Ascending aorta (tissue), 2 donors: ENCODE data around the gene INO80D. TPM values are rescaled to one million over a fixed set of nuclear protein-coding genes. Genes with fewer than 3 reads are reported as not detected.
"Not testable (repeated sequence)": the region's sequence is repeated elsewhere in the genome, so short reads cannot be mapped to it uniquely, and the experiment has no call there.

Experiments
- DNase-seq, 2 donors: peaks; one replicate each; pipeline ENCODE4 v3.0.0-alpha.2; 2019; ENCODE audit warnings: low spot score in 2 of 2
- H3K27ac ChIP-seq, 2 donors: fragments of 200-600 bp; sonication (generic); one replicate each; pipeline ENCODE4 v1.5.1; 2016 to 2017; ENCODE audit warnings: mild to moderate bottlenecking in 1 of 2
- H3K27me3 ChIP-seq: fragments of 200-600 bp; sonication (generic); one replicate; pipeline ENCODE4 v1.5.1; 2017
- H3K36me3 ChIP-seq, 2 donors: fragments of 200-600 bp; sonication (generic); one replicate each; pipeline ENCODE4 v1.5.1; 2016
- H3K4me1 ChIP-seq, 2 donors: fragments of 200-600 bp; sonication (generic); one replicate each; pipeline ENCODE4 v1.5.1; 2016 to 2017; ENCODE audit warnings: mild to moderate bottlenecking in 1 of 2
- H3K4me3 ChIP-seq, 2 donors: fragments of 200-600 bp; sonication (generic); one replicate each; pipeline ENCODE4 v1.5.1; 2016 to 2017; ENCODE audit warnings: mild to moderate bottlenecking in 1 of 2
- H3K9me3 ChIP-seq, 2 donors: fragments of 200-600 bp; sonication (generic); one replicate each; pipeline ENCODE4 v1.5.1; 2016
- intact Hi-C: fragments of 100-400 bp; cut with DNase I; formaldehyde crosslinking; loops from one replicate; pipeline ENCODE4 v1.15.1; 2023
- total RNA-seq: library from RNA; depleted of rRNA; stranded (reverse); fragments of >200 nt; gene quantifications from one replicate; pipeline ENCODE4 v1.1.0, GENCODE V29; 2016
- TF ChIP-seq, protein P1 (sequence below), 3 experiments: fragments of 200-600 bp in 2 of 3; fragments of 450-650 bp in 1 of 3; sonication (generic) in 2 of 3; IDR thresholded peaks; one replicate each; pipeline ENCODE4 v1.5.1; 2016 to 2019; ENCODE audit warnings: antibody characterized with exemption in 3 of 3, mild to moderate bottlenecking in 1 of 3, moderate library complexity in 1 of 3

Gene INO80D, protein sequence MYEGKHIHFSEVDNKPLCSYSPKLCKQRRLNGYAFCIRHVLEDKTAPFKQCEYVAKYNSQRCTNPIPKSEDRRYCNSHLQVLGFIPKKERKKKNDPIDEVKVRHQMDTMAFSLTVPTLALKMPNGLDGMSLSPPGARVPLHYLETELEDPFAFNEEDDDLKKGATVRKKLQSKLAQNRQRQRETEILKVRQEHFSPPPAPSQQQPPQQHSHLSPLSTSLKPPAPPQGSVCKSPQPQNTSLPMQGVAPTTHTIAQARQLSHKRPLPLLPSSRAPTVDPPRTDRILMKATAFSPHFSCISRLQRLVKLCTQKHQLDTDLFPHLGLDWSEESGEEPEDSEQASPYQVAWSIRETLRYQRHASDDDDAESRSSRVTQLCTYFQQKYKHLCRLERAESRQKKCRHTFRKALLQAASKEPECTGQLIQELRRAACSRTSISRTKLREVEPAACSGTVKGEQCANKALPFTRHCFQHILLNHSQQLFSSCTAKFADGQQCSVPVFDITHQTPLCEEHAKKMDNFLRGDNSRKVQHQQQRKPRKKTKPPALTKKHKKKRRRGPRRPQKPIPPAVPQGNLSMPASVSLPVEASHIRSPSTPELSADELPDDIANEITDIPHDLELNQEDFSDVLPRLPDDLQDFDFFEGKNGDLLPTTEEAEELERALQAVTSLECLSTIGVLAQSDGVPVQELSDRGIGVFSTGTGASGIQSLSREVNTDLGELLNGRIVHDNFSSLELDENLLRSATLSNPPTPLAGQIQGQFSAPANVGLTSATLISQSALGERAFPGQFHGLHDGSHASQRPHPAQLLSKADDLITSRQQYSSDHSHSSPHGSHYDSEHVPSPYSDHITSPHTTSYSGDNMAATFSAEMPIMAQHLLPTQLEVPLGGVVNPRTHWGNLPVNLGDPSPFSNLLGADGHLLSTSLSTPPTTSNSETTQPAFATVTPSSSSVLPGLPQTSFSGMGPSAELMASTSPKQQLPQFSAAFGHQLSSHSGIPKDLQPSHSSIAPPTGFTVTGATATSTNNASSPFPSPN
- 10.1 TPM for total RNA-seq

DNA sequence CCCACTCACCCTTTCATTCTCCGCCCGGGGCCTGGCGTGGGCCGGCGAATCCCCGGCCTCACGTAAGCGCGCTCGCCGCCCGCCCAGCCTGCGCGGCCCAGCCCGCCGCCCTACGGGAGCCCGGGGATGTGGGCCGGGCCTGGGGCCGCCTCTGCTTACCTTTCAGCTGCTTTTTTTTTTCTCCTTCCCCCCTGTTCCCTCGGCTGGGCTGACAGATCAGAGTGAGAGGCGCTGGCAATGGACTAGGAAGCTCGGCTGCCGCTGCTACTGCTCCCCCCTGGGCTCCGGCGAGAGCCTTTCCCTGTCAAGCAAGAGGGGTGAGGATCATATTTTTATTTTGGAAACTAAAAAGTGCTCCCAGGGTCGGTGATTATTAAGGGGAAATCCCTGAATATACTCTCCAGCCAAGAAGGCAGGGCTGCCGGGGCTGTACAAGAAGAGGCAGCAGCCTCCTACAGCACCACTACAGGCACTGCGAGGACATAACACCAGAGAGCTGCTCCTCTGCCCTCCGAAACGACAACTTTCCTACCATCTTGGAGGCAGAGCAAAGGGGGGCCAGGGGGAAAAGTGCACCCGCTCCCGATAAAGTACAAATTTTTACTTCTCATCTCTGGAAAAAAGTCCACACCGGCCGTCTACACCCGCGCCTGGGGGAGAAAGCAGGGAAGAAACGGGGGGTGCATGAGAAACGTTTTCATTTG, at the start of gene INO80D:
Gene INO80D, minus strand, starts transcription at position 433 of the 704 bp plus-strand sequence. CDS start 23,158 bp downstream, outside the sequence.
- no peaks in the 10 kb centered on the region for H3K27me3 ChIP-seq
- no peaks in the 10 kb centered on the region for H3K9me3 ChIP-seq
- peak within 1 kb of the TSS; percentile 88 to 98 for H3K4me3 ChIP-seq
- H3K36me3 ChIP-seq: peaks cover 0 to 5% of the 10 kb centered on the region in 2 donors
- intact Hi-C loops: loop anchor here (1.0 to 10.0 kb wide), 2 partner anchors 73 to 189 kb away; partner anchors contain the start of genes EEF1B2, NDUFS1 and ZDBF2
- H3K27ac ChIP-seq: peak within 1 kb of the TSS; percentile 98 to 99
- peak; percentile 27 to 87 for DNase-seq
- TF ChIP-seq, protein P1, sequence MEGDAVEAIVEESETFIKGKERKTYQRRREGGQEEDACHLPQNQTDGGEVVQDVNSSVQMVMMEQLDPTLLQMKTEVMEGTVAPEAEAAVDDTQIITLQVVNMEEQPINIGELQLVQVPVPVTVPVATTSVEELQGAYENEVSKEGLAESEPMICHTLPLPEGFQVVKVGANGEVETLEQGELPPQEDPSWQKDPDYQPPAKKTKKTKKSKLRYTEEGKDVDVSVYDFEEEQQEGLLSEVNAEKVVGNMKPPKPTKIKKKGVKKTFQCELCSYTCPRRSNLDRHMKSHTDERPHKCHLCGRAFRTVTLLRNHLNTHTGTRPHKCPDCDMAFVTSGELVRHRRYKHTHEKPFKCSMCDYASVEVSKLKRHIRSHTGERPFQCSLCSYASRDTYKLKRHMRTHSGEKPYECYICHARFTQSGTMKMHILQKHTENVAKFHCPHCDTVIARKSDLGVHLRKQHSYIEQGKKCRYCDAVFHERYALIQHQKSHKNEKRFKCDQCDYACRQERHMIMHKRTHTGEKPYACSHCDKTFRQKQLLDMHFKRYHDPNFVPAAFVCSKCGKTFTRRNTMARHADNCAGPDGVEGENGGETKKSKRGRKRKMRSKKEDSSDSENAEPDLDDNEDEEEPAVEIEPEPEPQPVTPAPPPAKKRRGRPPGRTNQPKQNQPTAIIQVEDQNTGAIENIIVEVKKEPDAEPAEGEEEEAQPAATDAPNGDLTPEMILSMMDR (IDR thresholded peaks at IDR 0.05): peak; percentile 46 to 61 (median 57)
- peaks cover 0 to 17% of the 10 kb centered on the region in 2 donors for H3K4me1 ChIP-seq

DNA sequence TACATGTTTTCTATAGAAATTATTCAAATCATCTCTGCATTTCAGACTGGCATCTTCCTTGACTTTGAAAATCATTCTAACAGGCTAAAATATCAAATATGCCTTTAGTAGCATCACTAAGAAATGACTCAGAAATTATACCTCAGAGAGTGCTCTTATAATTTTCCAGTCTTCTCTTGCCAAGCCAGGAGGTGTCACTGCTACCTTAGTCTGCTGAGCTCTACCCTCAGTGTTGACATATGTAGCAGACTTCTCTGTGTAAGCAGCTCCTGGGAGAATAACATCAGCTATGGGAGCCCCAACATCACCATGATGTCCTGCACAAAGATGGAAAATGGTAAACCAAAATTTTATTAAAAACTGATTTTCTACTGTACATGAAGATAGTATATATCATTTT, 41.7 kb upstream of the INO80D start:
- peaks cover 61 to 99% of the 10 kb centered on the region in 2 donors for H3K36me3 ChIP-seq
- TF ChIP-seq, protein P1 (IDR thresholded peaks at IDR 0.05): no peak
- no peaks in the 10 kb centered on the region for H3K9me3 ChIP-seq
- intact Hi-C loops: no loop called here
- no peak overlapping the region for H3K4me3 ChIP-seq
- no peak overlapping the region for H3K27ac ChIP-seq
- H3K27me3 ChIP-seq: no peaks in the 10 kb centered on the region
- H3K4me1 ChIP-seq: no peaks in the 10 kb centered on the region
- no peak for DNase-seq

DNA sequence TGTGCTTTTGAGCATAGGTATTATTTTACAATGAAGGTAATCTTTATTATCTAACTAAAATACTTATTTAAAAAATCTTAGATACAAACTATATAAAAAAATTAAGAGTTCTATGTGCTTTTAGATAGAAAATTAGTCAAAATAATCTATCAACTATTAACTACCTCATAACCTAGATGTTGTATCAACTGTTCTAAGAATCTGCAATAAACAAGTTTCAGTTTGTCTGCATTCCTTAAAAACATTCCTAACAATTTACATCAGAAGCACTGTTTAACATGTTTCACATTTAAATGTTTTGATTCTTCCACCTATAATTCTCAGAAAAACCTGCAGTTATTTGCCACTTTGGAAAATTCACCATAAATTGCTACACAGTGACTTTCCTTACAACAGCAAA, 39.9 kb upstream of the INO80D start:
- Histone ChIP-seq H3K4me1 (no peaks in the 10 kb centered on the region), H3K27ac (no peak overlapping the region), H3K4me3 (no peak overlapping the region), H3K36me3 (peaks cover 64 to 99% of the 10 kb centered on the region in 2 donors), H3K27me3 (no peaks in the 10 kb centered on the region), H3K9me3 (peaks cover 0 to 8% of the 10 kb centered on the region in 2 donors)
- no peak for DNase-seq
- TF ChIP-seq, protein P1 (IDR thresholded peaks at IDR 0.05): no peak
- intact Hi-C loops: no loop called here

DNA sequence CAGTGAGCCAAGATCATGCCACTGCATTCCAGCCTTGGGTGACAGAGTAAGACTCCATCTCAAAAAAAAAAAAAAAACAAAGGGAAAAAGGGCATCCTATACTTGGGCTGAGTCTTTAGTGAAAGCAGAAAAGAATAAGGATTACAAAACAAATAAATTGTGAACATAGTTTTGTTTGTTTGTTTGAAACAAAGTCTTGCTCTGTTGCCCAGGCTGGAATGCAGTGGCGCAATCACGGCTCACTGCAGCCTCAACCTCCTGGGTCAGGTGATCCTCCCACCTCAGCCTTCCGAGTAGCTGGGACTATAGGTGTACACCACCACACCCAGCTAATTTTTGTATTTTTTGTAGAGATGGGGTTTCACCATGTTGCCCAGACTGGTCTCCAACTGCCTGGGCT, 36.6 kb upstream of the INO80D start:
- H3K27ac ChIP-seq, H3K27me3 ChIP-seq, H3K4me1 ChIP-seq, intact Hi-C loops, DNase-seq, H3K4me3 ChIP-seq: not testable (repeated sequence)
- Histone ChIP-seq H3K9me3 (peaks cover 0 to 14% of the 10 kb centered on the region in 2 donors), H3K36me3 (peaks cover 48 to 87% of the 10 kb centered on the region in 2 donors)

DNA sequence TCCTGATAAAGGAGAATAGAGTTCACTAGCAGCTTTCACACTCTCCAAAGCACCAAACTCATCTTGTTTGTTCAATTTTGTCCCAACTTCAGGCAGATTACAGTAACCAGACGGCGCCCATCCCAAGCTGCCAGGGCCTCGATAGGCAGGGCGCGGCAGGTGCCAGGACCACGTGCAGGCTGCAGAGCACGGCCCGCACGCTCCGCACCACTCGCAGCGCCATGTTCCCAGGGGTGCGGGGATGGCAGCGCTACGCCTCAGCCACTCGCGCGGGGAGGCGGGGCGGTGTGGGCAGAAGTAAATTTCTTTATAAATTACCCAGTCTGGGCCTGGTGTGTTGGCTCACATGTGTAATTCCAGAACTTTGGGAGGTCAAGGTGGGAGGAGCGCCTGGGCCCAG, 30.3 kb upstream of the INO80D start:
- Histone ChIP-seq H3K4me1 (no peaks in the 10 kb centered on the region), H3K9me3 (peaks cover 0 to 10% of the 10 kb centered on the region in 2 donors), H3K36me3 (peaks cover 31 to 47% of the 10 kb centered on the region in 2 donors), H3K27ac (no peak overlapping the region), H3K27me3 (no peaks in the 10 kb centered on the region), H3K4me3 (no peak overlapping the region)
- TF ChIP-seq, protein P1 (IDR thresholded peaks at IDR 0.05): no peak
- DNase-seq: no peak
- intact Hi-C loops: no loop called here
